Caco-2 (cell line): Measurements from ENCODE around the gene FOXC1. TPM values are rescaled to one million over a fixed set of nuclear protein-coding genes. Genes with fewer than 3 reads are reported as not detected.

Source experiments
- BruUV-seq: library from RNA; stranded (reverse); fragments of 400-500 nt; replicated peaks from 2 replicates; lab custom pipeline; 2021; lab: Mats Ljungman, UMichigan
- CTCF ChIA-PET: fragments of 300-600 bp; sonication (Branson Sonifier 250); formaldehyde crosslinking; loops from one replicate; lab custom pipeline; 2022; ENCODE audit warnings: antibody characterized with exemption; lab: Charles Lee
- POLR2A ChIA-PET: fragments of 300-600 bp; sonication (Branson Sonifier 250); formaldehyde crosslinking; loops from one replicate; lab custom pipeline; 2022; ENCODE audit warnings: antibody characterized with exemption; lab: Charles Lee
- DNase-seq, 2 experiments: peaks; one replicate each; pipeline versions ENCODE4 v3.0.0 to v3.0.0-alpha.2; 2020 to 2022
- H3K27me3 ChIP-seq: replicated peaks from 2 replicates; pipeline ENCODE4 v1.6.0; 2011; ENCODE audit warnings: low read length; ENCODE audit not compliant: control insufficient read depth, insufficient read depth
- H3K36me3 ChIP-seq: 2 replicates; pipeline ENCODE4 v1.5.1; 2011; ENCODE audit warnings: low read length; ENCODE audit not compliant: control insufficient read depth, insufficient read depth
- H3K4me1 ChIP-seq: fragments of 250-450 bp; sonication (Bioruptor Pico); 2 replicates; pipeline ENCODE4 v1.5.1; 2020; ENCODE audit warnings: mild to moderate bottlenecking
- H3K4me3 ChIP-seq: 2 replicates; pipeline ENCODE4 v1.5.1; 2011; ENCODE audit warnings: low read depth, mild to moderate bottlenecking, control low read depth, low read length
- H3K9me3 ChIP-seq: fragments of 250-450 bp; sonication (Bioruptor Pico); 2 replicates; pipeline ENCODE4 v1.5.1; 2020; ENCODE audit warnings: mild to moderate bottlenecking, moderate library complexity
- H3K27ac Mint-ChIP-seq: one replicate; pipeline ENCODE4 v1.8.0; 2022; ENCODE audit warnings: mixed read lengths; ENCODE audit not compliant: unreplicated experiment
- H3K27me3 Mint-ChIP-seq: one replicate; pipeline ENCODE4 v1.8.0; 2022; ENCODE audit warnings: mixed read lengths; ENCODE audit not compliant: insufficient read depth, unreplicated experiment
- H3K36me3 Mint-ChIP-seq: one replicate; pipeline ENCODE4 v1.8.0; 2022; ENCODE audit warnings: mild to moderate bottlenecking, mixed read lengths; ENCODE audit not compliant: insufficient read depth, unreplicated experiment
- H3K4me1 Mint-ChIP-seq: one replicate; pipeline ENCODE4 v1.8.0; 2022; ENCODE audit warnings: low read depth, mixed read lengths; ENCODE audit not compliant: unreplicated experiment
- H3K4me3 Mint-ChIP-seq: one replicate; pipeline ENCODE4 v1.8.0; 2022; ENCODE audit warnings: mild to moderate bottlenecking, moderate library complexity, mixed read lengths; ENCODE audit not compliant: unreplicated experiment
- H3K9me3 Mint-ChIP-seq: one replicate; pipeline ENCODE4 v1.8.0; 2022; ENCODE audit warnings: mixed read lengths; ENCODE audit not compliant: unreplicated experiment
- intact Hi-C: fragments of 100-400 bp; cut with micrococcal nuclease; formaldehyde crosslinking; loops from one replicate; pipeline ENCODE4 v1.10.0; 2022; ENCODE audit not compliant: unreplicated experiment
- total RNA-seq: library from RNA; stranded (reverse); gene quantifications from 2 replicates; pipeline ENCODE4 v1.2.3, GENCODE V29; 2022
- TF ChIP-seq, protein P1 (sequence below), 2 experiments: fragments of 200-600 bp in 1 of 2; IDR thresholded peaks; 1 replicate in 1 of 2; 2 replicates in 1 of 2; pipeline versions ENCODE4 v1.5.1 to v1.8.0; 2011 to 2022; ENCODE audit warnings: antibody characterized with exemption in 1 of 2, control low read depth in 1 of 2, inconsistent platforms in 1 of 2, low read depth in 1 of 2, low read length in 1 of 2, mild to moderate bottlenecking in 1 of 2, moderate library complexity in 1 of 2; ENCODE audit not compliant: insufficient read depth in 1 of 2, severe bottlenecking in 1 of 2, unreplicated experiment in 1 of 2

Gene FOXC1
- total RNA-seq, 1 experiment from 2014 or later: 6.8 TPM

DNA sequence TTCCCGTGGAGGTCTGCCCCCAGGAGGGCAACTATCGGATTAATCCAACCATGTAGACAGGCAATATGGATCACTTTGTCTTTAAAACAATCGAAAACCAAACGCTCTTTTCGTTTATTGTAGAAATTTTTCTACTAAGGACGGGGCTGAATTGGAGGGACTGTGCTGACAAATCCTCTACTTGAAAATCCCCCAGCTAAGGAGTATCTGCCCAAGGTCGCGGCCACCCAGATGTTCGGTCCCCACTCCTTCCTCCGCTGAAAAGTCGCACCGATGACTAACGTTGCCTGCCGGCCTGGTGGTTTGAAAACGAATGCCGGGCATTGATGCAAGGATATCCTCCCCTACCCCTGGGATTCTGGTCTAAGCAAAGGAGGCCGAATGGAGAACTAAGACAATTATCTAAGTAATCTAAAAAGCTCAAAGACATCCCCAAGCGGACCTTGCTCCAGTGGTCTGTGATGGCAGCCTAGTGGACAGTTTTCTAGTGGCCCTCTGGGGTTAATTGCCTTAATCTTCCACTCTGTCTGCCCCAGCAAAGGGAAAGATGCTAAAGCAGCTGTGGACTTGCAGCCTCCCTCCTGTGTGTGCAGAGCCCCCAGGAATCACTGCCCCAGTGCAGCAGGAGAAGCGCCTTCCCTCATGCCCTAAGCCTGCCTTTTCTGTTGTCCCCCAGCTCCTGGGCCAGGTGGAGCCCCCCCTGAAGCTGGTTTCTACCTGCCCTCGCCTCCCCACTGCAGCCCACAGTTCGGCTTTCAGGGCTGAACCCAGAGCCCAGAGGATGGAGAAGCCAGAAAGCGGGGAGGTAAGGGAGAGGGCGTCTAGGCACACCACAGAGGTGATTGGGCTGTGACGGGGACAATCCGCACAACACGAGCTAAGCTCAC is 3.6 kb upstream of the FOXC1 start:
- BruUV-seq: no TSS peak
- TF ChIP-seq, protein P1, sequence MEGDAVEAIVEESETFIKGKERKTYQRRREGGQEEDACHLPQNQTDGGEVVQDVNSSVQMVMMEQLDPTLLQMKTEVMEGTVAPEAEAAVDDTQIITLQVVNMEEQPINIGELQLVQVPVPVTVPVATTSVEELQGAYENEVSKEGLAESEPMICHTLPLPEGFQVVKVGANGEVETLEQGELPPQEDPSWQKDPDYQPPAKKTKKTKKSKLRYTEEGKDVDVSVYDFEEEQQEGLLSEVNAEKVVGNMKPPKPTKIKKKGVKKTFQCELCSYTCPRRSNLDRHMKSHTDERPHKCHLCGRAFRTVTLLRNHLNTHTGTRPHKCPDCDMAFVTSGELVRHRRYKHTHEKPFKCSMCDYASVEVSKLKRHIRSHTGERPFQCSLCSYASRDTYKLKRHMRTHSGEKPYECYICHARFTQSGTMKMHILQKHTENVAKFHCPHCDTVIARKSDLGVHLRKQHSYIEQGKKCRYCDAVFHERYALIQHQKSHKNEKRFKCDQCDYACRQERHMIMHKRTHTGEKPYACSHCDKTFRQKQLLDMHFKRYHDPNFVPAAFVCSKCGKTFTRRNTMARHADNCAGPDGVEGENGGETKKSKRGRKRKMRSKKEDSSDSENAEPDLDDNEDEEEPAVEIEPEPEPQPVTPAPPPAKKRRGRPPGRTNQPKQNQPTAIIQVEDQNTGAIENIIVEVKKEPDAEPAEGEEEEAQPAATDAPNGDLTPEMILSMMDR (IDR thresholded peaks at IDR 0.05; ENCODE audit: insufficient read depth in 1 of 2, low read depth in 1 of 2, low read length in 1 of 2, severe bottlenecking in 1 of 2, unreplicated experiment in 1 of 2): no peak
- Histone ChIP-seq H3K4me3 (no peak overlapping the region), H3K4me1 (no peaks in the 10 kb centered on the region), H3K27me3 (no peaks in the 10 kb centered on the region), H3K36me3 (no peaks in the 10 kb centered on the region), H3K9me3 (no peaks in the 10 kb centered on the region)
- ChIA-PET POLR2A (no interaction called here), CTCF (no interaction called here)
- Mint-ChIP-seq H3K36me3 (peaks cover 15% of the 10 kb centered on the region), H3K9me3 (no peaks in the 10 kb centered on the region), H3K27me3 (peaks cover 2% of the 10 kb centered on the region), H3K4me1 (no peaks in the 10 kb centered on the region), H3K27ac (no peak overlapping the region), H3K4me3 (no peak overlapping the region)
- intact Hi-C loops: loop anchor here (2.0 to 10.0 kb wide), 3 partner anchors 189 to 1029 kb away; no protein-coding TSS in a partner anchor
- no peak for DNase-seq

DNA sequence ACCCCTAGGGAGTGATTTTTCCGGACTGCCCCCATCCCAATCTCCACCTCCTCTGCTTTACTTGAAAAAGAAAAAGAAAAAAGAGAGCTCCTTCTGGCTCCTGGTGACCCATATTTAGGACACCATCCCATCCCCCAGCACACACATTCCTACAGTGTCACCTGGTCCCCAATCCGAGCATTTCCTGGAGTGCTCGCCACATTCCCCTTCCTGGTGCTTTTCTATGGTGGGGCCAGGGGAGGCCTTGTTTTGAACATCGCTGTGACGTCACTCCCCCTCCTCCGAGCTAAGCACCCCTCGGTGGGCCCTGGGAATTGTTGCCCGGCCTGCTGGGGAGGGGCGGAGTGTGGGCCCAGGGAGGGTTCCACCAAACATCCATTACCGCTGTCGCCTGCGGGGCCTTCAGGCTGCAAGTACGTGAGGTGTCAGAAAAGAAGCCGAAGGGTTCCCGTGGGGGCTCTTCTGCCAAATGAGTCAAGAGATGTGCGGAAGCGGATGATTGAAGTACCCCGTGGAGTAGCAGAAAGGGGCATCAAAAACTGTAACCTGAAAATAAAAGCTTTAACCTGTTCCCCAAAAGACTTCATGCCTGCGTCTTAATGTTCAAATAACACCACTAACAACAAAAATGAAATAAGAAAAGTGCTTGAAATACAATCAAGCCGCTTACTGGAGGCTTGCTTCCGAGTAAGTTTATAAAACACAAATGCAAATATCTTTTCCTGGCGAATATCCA is 2.8 kb upstream of the FOXC1 start:
- no peaks in the 10 kb centered on the region for H3K27me3 ChIP-seq
- ChIA-PET POLR2A (no interaction called here), CTCF (no interaction called here)
- intact Hi-C loops: loop anchor here (10.0 kb wide), 1 partner anchor 188 kb away; no protein-coding TSS in a partner anchor
- no peak for DNase-seq
- TF ChIP-seq, protein P1 (IDR thresholded peaks at IDR 0.05; ENCODE audit: insufficient read depth in 1 of 2, low read depth in 1 of 2, low read length in 1 of 2, severe bottlenecking in 1 of 2, unreplicated experiment in 1 of 2): no peak
- Mint-ChIP-seq H3K4me1 (no peaks in the 10 kb centered on the region), H3K9me3 (no peaks in the 10 kb centered on the region), H3K4me3 (peak overlapping the region; percentile 25), H3K27me3 (peaks cover 2% of the 10 kb centered on the region), H3K36me3 (peaks cover 15% of the 10 kb centered on the region), H3K27ac (no peak overlapping the region)
- H3K36me3 ChIP-seq: no peaks in the 10 kb centered on the region
- H3K4me1 ChIP-seq: no peaks in the 10 kb centered on the region
- H3K4me3 ChIP-seq: no peak overlapping the region
- no TSS peak for BruUV-seq
- H3K9me3 ChIP-seq: no peaks in the 10 kb centered on the region

DNA sequence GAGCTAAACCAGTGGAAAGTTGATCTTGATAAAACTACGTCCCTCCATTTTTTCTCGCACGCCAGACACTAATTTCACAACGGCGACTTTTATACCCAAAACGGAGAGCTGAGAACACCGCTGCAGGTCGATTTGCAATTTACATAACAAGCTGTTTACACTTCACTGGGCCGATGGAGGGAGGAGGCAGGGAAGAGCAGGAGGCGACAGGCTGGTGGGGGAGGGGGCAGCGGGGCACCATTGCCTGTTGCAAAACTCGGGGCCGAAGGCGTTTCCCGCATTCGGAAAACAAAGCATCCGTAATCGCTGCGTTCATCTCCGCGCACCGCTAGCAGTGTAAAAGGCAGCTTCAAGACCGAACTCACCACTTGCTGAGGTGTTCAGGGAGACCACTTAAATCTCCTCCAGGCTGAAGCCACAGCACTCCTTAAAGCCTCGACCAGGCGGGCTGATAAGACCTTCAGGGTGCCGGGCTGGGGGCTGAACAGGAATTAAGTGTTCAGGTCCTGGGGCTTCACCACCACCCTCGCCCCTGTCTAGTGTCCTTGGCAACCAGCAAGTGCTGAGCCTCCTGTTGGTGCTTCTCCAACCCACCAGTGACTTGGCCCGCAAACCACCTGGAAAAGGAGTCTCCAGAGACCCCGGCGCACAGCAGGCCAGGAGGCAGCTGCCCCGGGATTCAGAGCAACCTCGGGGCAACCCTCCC is 2.0 kb upstream of the FOXC1 start:
- H3K27ac Mint-ChIP-seq: no peak overlapping the region
- no TSS peak for BruUV-seq
- ChIA-PET POLR2A (no interaction called here), CTCF (interaction anchor here (1.0 kb wide), 1 partner anchor 496 kb away, joined by 3 read pairs; no protein-coding TSS in a partner anchor)
- Histone ChIP-seq H3K4me3 (no peak overlapping the region), H3K27me3 (no peaks in the 10 kb centered on the region), H3K4me1 (peaks cover 5% of the 10 kb centered on the region), H3K36me3 (no peaks in the 10 kb centered on the region), H3K9me3 (no peaks in the 10 kb centered on the region)
- TF ChIP-seq, protein P1 (IDR thresholded peaks at IDR 0.05; ENCODE audit: insufficient read depth in 1 of 2, low read depth in 1 of 2, low read length in 1 of 2, severe bottlenecking in 1 of 2, unreplicated experiment in 1 of 2): no peak
- no peak for DNase-seq
- H3K4me1 Mint-ChIP-seq: no peaks in the 10 kb centered on the region
- peaks cover 2% of the 10 kb centered on the region for H3K27me3 Mint-ChIP-seq
- no peaks in the 10 kb centered on the region for H3K9me3 Mint-ChIP-seq
- H3K36me3 Mint-ChIP-seq: peaks cover 15% of the 10 kb centered on the region
- H3K4me3 Mint-ChIP-seq: peak overlapping the region; percentile 53
- intact Hi-C loops: loop anchor here (10.0 kb wide), 1 partner anchor 187 kb away; no protein-coding TSS in a partner anchor
